Measurements from ENCODE around the gene NHLRC4. TPM values are rescaled to one million over a fixed set of nuclear protein-coding genes. Genes with fewer than 3 reads are reported as not detected.

NHLRC4 gene
- total and polyA plus RNA-seq, 8 donors: 0.35 to 1.4 (median 0.92) TPM; not detected in 3

GRCh38 chr16:524274-525040, 42.3 kb upstream of the NHLRC4 start:
- Histone ChIP-seq H3K4me3 (no peak overlapping the region), H3K9me3 (no peaks in the 10 kb centered on the region), H3K27me3 (no peaks in the 10 kb centered on the region), H3K4me1 (peaks cover 27 to 51% (median 47%) of the 10 kb centered on the region in 4 donors), H3K36me3 (peaks cover 15 to 21% (median 18%) of the 10 kb centered on the region in 4 donors), H3K27ac (no peak overlapping the region)
- intact Hi-C loops (cut with DNase I; ENCODE audit: low total_unique reads): no loop called here
- no peak for DNase-seq
- 74 to 78% (median 77%) methylated on average over 20 to 24 of the region's 24 CpGs for WGBS, 5 donors
- no peak for TF ChIP-seq POLR2AphosphoS5 (IDR thresholded peaks at IDR 0.05)
- no peak for TF ChIP-seq CTCF (IDR thresholded peaks at IDR 0.05)
- no peak for TF ChIP-seq POLR2A (IDR thresholded peaks at IDR 0.05)
- no peak for TF ChIP-seq EP300 (IDR thresholded peaks at IDR 0.05)

GRCh38 chr16:525123-525519, 41.7 kb upstream of the NHLRC4 start:
- H3K4me1 ChIP-seq: peaks cover 34 to 58% (median 54%) of the 10 kb centered on the region in 4 donors
- H3K27me3 ChIP-seq: no peaks in the 10 kb centered on the region
- TF ChIP-seq EP300 (IDR thresholded peaks at IDR 0.05) (no peak), POLR2AphosphoS5 (IDR thresholded peaks at IDR 0.05) (no peak), CTCF (IDR thresholded peaks at IDR 0.05) (no peak), POLR2A (IDR thresholded peaks at IDR 0.05) (no peak)
- no peak for DNase-seq
- no peaks in the 10 kb centered on the region for H3K9me3 ChIP-seq
- intact Hi-C loops (cut with DNase I; ENCODE audit: low total_unique reads): no loop called here
- peaks cover 8 to 18% (median 14%) of the 10 kb centered on the region in 4 donors for H3K36me3 ChIP-seq
- 82 to 94% (median 93%) methylated on average over 7 to 8 of the region's 8 CpGs for WGBS, 5 donors
- H3K27ac ChIP-seq: peak overlapping the region in 1 of 5 donors; percentile 98
- no peak overlapping the region for H3K4me3 ChIP-seq

GRCh38 chr16:525520-526180, 41.2 kb upstream of the NHLRC4 start:
- Histone ChIP-seq H3K4me1 (peaks cover 39 to 63% (median 59%) of the 10 kb centered on the region in 4 donors), H3K4me3 (peak overlapping the region; percentile 64 to 90 (median 78)), H3K27ac (peak overlapping the region in 4 of 5 donors; percentile 8 to 98 (median 96)), H3K27me3 (no peaks in the 10 kb centered on the region), H3K36me3 (peaks cover 4 to 14% (median 9%) of the 10 kb centered on the region in 4 donors), H3K9me3 (no peaks in the 10 kb centered on the region)
- peak in 1 of 2 donors; percentile 66 for DNase-seq
- TF ChIP-seq POLR2AphosphoS5 (IDR thresholded peaks at IDR 0.05) (peak in 1 of 3 donors; percentile 4), POLR2A (IDR thresholded peaks at IDR 0.05) (no peak)
- 61 to 76% (median 68%) methylated on average over 13 of the region's 13 CpGs for WGBS, 5 donors
- intact Hi-C loops (cut with DNase I; ENCODE audit: low total_unique reads): no loop called here

- Histone ChIP-seq H3K4me3 (peak overlapping the region; percentile 64 to 90 (median 78)), H3K9me3 (no peaks in the 10 kb centered on the region), H3K27ac (peak overlapping the region; percentile 95 to 99 (median 98)), H3K27me3 (no peaks in the 10 kb centered on the region), H3K4me1 (peaks cover 40 to 68% (median 61%) of the 10 kb centered on the region in 4 donors), H3K36me3 (peaks cover 0 to 7% (median 4%) of the 10 kb centered on the region in 4 donors)
- intact Hi-C loops (cut with DNase I; ENCODE audit: low total_unique reads): no loop called here
- 2 to 11% (median 8%) methylated on average over 22 to 26 of the region's 26 CpGs for WGBS, 5 donors
- peak; percentile 69 to 83 for DNase-seq
- TF ChIP-seq CTCF (IDR thresholded peaks at IDR 0.05) (no peak), POLR2AphosphoS5 (IDR thresholded peaks at IDR 0.05) (no peak), EP300 (IDR thresholded peaks at IDR 0.05) (no peak), POLR2A (IDR thresholded peaks at IDR 0.05) (no peak)
Measured at GRCh38 chr16:526181-527014, 40.4 kb upstream of the NHLRC4 start.

All from stomach (tissue), 9 donors.